SU-DHL-6 (cell line): Measurements from ENCODE around the gene ATP6V0D1.

Source experiments
- H2AFZ ChIP-seq: fragments of 200-600 bp; sonication (generic); 2 replicates; pipeline ENCODE4 v1.6.1; 2014; ENCODE audit warnings: low read depth, mild to moderate bottlenecking, moderate library complexity, mixed read lengths, antibody characterized with exemption, low read length; ENCODE audit not compliant: severe bottlenecking
- H3F3A ChIP-seq: fragments of 200-600 bp; shearing (Covaris generic); 2 replicates; pipeline ENCODE4 v1.6.0; 2016; ENCODE audit warnings: antibody characterized with exemption, mild to moderate bottlenecking; ENCODE audit not compliant: insufficient read depth
- H3K27ac ChIP-seq: fragments of 200-600 bp; sonication (generic); 2 replicates; pipeline ENCODE4 v1.5.1; 2016; ENCODE audit warnings: low read depth, mild to moderate bottlenecking, low read length, moderate library complexity, mixed read lengths
- H3K27me3 ChIP-seq: fragments of 200-600 bp; sonication (generic), shearing (Covaris generic); 2 replicates; pipeline ENCODE4 v1.6.0; 2014; ENCODE audit warnings: mild to moderate bottlenecking, low read length
- H3K36me3 ChIP-seq: fragments of 200-600 bp; sonication (generic); 2 replicates; pipeline ENCODE4 v1.6.1; 2014; ENCODE audit warnings: mild to moderate bottlenecking, low read length, mixed read lengths
- H3K4me2 ChIP-seq: fragments of 300-600, 200-600 bp; shearing (Covaris generic), sonication (generic); 2 replicates; pipeline ENCODE4 v1.6.0; 2014; ENCODE audit warnings: low read length, low read depth, mild to moderate bottlenecking; ENCODE audit not compliant: poor library complexity, severe bottlenecking
- H3K4me3 ChIP-seq: fragments of 200-600 bp; sonication (generic); 2 replicates; pipeline ENCODE4 v1.5.1; 2014; ENCODE audit warnings: antibody characterized with exemption, low read length, mild to moderate bottlenecking, mixed read lengths; ENCODE audit not compliant: insufficient read depth, poor library complexity, severe bottlenecking
- H3K79me2 ChIP-seq: fragments of 200-600 bp; sonication (generic); 2 replicates; pipeline ENCODE4 v1.6.1; 2014; ENCODE audit warnings: mild to moderate bottlenecking, low read length, moderate library complexity; ENCODE audit not compliant: insufficient read depth
- H3K9ac ChIP-seq: fragments of 200-600 bp; sonication (generic); 2 replicates; pipeline ENCODE4 v1.7.0; 2014; ENCODE audit warnings: mild to moderate bottlenecking, low read length
- H3K9me2 ChIP-seq: fragments of 200-600 bp; sonication (generic); replicated peaks from 2 replicates; pipeline ENCODE4 v1.6.1; 2014; ENCODE audit warnings: low read length; ENCODE audit not compliant: insufficient read depth
- H3K9me3 ChIP-seq: fragments of 200-600 bp; sonication (generic); 2 replicates; pipeline ENCODE4 v1.6.1; 2014; ENCODE audit warnings: low read length, mixed read lengths; ENCODE audit not compliant: insufficient read depth
- H4K20me1 ChIP-seq: fragments of 200-600 bp; sonication (generic); 2 replicates; pipeline ENCODE4 v1.6.1; 2014; ENCODE audit warnings: low read depth, mild to moderate bottlenecking, antibody characterized with exemption, low read length, moderate library complexity, mixed read lengths
- EZH2phosphoT487 ChIP-seq: fragments of 200-600 bp; sonication (generic), shearing (Covaris generic); conservative IDR thresholded peaks from 2 replicates; pipeline ENCODE4 v1.6.1; 2018; ENCODE audit warnings: mild to moderate bottlenecking, antibody characterized with exemption, low read length, moderate library complexity, mixed read lengths
- TF ChIP-seq, protein P1 (sequence below): fragments of 200-600 bp; sonication (generic); IDR thresholded peaks from one replicate; pipeline ENCODE4 v1.5.1; 2017; ENCODE audit warnings: antibody characterized with exemption, mild to moderate bottlenecking, low read length, moderate library complexity; ENCODE audit not compliant: insufficient read depth, poor library complexity, severe bottlenecking

ATP6V0D1 gene

DNA sequence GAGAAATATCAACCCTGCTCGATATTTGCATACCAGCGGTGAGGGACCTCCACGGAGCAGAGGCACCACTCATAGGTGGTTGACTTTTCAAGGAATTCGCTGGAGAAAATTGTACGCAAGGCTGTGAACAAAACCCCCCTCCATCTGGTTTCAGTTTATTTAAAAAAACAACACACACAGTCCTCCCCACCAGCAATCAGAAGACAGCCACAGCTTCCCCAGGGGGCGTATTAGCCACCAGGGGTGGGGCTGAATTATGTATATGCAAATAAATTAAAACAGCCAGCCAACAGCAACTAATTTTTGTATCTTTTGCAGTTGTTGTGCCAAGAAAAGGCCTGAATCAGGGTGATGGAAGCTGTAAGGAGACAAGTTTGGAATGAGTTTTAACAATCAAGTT, 55.9 kb downstream of the ATP6V0D1 start:
- no peaks in the 10 kb centered on the region for H3K9me3 ChIP-seq
- no peak overlapping the region for H3K4me3 ChIP-seq
- no peaks in the 10 kb centered on the region for H3K79me2 ChIP-seq
- H2AFZ ChIP-seq = no peak overlapping the region
- TF ChIP-seq, protein P1, sequence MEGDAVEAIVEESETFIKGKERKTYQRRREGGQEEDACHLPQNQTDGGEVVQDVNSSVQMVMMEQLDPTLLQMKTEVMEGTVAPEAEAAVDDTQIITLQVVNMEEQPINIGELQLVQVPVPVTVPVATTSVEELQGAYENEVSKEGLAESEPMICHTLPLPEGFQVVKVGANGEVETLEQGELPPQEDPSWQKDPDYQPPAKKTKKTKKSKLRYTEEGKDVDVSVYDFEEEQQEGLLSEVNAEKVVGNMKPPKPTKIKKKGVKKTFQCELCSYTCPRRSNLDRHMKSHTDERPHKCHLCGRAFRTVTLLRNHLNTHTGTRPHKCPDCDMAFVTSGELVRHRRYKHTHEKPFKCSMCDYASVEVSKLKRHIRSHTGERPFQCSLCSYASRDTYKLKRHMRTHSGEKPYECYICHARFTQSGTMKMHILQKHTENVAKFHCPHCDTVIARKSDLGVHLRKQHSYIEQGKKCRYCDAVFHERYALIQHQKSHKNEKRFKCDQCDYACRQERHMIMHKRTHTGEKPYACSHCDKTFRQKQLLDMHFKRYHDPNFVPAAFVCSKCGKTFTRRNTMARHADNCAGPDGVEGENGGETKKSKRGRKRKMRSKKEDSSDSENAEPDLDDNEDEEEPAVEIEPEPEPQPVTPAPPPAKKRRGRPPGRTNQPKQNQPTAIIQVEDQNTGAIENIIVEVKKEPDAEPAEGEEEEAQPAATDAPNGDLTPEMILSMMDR = no peak
- TF ChIP-seq EZH2phosphoT487 = no peak
- H3K9me2 ChIP-seq = no peaks in the 10 kb centered on the region
- H3K9ac ChIP-seq = no peak overlapping the region
- no peak overlapping the region for H3K27ac ChIP-seq
- no peaks in the 10 kb centered on the region for H3K36me3 ChIP-seq
- no peaks in the 10 kb centered on the region for H3K27me3 ChIP-seq
- H4K20me1 ChIP-seq = no peaks in the 10 kb centered on the region
- peak overlapping the region; percentile 13 for H3K4me2 ChIP-seq
- no peaks in the 10 kb centered on the region for H3F3A ChIP-seq

DNA sequence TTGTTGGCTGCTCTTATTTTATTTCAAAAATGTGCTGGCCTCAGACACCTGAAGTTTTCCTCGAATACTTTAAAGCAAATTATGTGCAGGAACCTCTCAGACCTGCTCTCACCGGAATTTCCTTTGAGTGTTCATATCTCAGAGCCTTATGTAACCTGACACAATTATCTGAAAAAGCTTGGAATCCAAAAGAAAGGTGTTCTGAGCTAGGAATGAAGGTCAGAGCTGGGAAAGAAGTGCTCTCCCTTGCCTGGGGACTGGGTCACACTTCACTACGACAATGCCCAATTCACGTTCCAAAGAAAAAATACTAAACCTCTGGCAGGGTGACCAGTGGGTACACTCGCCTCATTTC, 56.7 kb downstream of the ATP6V0D1 start:
- Histone ChIP-seq H3K27ac (no peak overlapping the region), H3K79me2 (no peaks in the 10 kb centered on the region), H3K9me2 (no peaks in the 10 kb centered on the region), H3K4me2 (no peak overlapping the region), H3K9me3 (no peaks in the 10 kb centered on the region), H3K36me3 (no peaks in the 10 kb centered on the region), H4K20me1 (no peaks in the 10 kb centered on the region), H3F3A (no peaks in the 10 kb centered on the region), H3K9ac (no peak overlapping the region), H2AFZ (no peak overlapping the region), H3K27me3 (no peaks in the 10 kb centered on the region), H3K4me3 (no peak overlapping the region)
- no peak for TF ChIP-seq EZH2phosphoT487
- TF ChIP-seq, protein P1 = no peak

DNA sequence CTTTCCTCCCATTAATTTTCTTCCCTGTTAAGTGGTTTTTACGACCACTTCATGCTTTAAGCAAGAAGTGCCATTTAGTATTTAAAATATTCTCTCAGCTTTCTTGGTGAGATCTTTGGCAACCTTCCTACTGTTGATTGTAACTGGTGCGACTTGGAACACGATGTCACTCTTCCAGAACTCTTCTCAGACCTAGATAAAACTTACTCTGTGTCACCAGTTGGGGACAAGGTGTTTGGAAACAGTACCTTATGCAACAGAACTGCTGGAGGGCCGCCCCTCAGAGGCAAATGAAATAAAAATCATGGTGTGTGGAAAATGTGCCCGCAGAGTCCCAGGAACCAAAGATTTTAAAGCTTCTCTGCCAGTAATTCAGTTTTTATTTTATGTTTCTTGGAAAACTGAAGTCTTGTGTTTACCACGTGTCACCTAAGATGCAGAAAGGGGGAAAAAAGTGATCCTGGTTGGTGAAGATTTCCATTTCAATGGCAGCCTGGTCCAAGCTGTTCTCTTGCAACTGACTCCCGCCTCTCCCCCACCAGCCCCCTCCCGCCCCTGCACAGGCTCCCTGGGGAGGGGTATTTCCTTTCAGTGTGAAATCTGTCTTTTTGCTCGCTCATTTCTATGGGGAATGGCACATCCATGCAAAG, 57.2 kb downstream of the ATP6V0D1 start:
- no peak for TF ChIP-seq EZH2phosphoT487
- TF ChIP-seq, protein P1 = no peak
- H3K27ac ChIP-seq = no peak overlapping the region
- no peak overlapping the region for H3K4me2 ChIP-seq
- H3K36me3 ChIP-seq = no peaks in the 10 kb centered on the region
- no peaks in the 10 kb centered on the region for H3F3A ChIP-seq
- no peaks in the 10 kb centered on the region for H3K9me2 ChIP-seq
- H3K79me2 ChIP-seq = no peaks in the 10 kb centered on the region
- no peak overlapping the region for H3K4me3 ChIP-seq
- no peaks in the 10 kb centered on the region for H4K20me1 ChIP-seq
- no peaks in the 10 kb centered on the region for H3K27me3 ChIP-seq
- H3K9me3 ChIP-seq = no peaks in the 10 kb centered on the region
- no peak overlapping the region for H2AFZ ChIP-seq
- no peak overlapping the region for H3K9ac ChIP-seq
